HG03520 (cell line): ENCODE data around the gene BBX.
"Not testable (repeated sequence)": the region's sequence is repeated elsewhere in the genome, so short reads cannot be mapped to it uniquely, and the experiment has no call there.

Experiments used
- ATAC-seq: cut with Tn5 transposase; IDR thresholded peaks from one replicate; pipeline ENCODE4 v1.9.1; 2021; ENCODE audit warnings: mild to moderate bottlenecking, moderate library complexity; ENCODE audit not compliant: unreplicated experiment

BBX gene

DNA sequence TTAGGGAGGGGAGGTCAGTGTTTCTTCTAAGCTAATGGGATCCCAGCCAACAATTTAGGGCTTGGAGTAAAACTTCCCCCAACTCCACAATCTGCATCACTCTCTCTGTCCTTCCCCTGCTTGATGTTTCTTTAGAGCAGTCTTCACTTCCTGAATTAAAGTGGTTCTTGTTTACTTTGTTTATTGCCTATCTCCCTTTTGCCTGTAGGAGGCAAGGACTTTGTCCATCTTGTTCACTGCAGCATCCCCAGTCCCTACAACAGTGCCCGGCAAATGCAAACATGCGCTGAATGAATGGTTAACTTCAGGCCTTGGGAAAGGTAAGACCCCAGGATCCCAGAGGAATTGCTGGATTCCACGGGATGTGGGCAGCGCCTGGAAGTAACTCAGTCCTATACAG lies 312.2 kb downstream of the BBX start:
- not testable (repeated sequence) for ATAC-seq

DNA sequence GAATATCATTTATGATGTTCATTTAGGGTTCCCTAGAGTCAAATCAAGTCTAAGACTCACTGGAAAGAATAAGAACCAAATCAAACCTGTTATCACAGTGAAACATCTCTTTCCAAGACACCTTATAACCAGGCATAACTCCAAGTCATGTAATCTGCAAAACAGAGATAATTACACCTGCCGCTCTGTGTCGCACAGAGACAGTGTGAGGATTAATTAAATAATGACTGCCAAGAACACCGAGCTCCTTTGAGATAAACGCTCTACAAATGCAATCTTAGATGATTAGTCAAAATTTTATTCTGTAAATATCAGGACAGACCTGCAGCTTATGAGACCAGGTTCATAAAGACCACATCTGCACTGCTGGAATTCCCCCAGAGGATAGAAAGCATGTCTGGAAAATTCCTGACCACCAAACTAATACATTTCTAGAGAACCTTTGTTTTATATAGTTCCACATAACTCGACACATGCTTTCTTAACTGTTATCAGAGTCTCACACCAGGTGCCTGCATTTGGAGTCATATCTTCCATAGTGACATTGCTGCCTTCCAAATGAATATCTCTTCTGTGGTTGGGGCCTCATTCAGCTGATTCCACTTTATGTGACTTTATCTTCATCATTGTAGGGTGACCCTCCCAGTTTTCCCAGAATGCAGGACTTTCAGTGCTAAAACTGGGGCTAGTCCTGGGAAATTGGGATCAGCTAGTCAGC lies 315.3 kb downstream of the BBX start:
- no peak for ATAC-seq

DNA sequence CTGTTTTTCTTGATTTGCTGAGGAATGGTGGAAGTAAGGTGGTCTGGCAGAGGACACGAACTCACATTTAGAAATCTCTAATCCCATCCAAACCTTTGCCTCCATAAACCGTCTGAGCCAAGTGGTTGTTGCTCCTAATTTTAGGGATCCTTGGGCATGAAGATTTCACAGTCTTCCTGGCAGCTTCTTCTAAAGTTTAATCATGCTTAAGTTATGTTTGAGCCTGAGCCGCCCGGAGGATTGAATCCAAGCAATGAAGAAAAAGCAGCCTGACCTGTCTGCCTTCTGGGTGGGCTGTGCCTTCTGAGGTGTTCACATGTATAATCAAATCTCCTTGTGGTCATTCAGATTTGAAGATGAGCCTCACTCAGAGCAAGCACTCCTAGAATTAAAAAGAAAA lies 319.1 kb downstream of the BBX start:
- ATAC-seq, result no peak

DNA sequence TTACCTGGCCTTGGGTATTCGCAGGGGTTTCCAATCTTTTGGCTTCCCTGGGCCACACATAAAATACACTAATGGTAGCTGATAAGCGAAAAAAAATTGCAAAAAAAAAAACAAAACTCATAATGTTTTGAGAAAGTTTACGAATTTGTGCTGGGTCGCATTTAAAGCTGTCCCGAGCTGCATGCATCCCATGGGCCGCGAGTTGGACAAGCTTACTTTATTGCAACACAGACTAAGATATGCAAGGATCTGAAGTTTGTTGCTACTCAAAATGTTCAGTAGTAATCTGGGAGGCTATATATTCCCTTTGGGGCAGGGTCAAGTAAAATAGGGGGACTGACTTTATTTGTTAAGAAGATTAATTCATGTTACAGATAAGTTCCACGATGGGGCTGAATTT lies 320.2 kb downstream of the BBX start:
- no peak for ATAC-seq

DNA sequence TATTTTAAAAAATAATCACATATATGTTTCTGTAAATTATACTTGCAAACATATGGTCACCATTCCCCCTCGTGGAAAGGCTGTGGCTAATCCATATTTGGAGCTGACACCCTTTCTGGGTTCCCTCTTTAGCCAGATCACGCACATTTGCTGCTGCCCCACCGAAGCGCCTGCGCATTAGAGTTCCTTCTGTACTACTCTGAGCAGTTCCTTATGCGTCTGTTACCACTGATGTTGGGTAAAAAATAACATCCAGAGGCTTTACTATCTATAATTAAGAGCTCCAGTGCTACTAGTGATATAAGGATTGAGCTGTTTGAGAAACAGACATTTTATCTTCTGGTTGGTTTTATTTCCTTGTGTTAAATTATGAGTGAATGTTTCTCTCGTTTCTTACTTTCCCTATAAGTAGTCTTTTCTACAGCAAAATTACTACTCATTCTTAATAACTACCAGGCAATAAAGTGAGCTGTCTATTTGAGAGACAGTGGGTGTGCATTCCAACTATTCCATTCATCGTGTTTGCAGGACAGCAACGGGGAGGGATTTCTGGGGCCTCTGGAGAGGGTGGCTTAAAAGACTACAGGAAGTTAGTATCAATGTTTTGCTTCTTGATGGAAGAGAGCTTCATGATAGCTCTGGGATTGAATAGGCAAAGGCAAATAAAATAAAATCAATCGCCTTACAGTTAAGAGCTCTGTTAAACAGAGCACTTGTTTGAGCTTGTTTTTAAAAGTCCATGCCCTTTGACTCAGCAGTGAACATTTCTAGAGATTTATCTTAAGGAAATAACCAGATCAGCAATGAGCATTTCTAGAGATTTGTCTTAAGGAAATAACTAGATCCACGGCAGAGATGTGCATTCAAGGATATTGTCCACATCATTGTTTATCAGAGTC lies 322.9 kb downstream of the BBX start:
- ATAC-seq, result no peak

DNA sequence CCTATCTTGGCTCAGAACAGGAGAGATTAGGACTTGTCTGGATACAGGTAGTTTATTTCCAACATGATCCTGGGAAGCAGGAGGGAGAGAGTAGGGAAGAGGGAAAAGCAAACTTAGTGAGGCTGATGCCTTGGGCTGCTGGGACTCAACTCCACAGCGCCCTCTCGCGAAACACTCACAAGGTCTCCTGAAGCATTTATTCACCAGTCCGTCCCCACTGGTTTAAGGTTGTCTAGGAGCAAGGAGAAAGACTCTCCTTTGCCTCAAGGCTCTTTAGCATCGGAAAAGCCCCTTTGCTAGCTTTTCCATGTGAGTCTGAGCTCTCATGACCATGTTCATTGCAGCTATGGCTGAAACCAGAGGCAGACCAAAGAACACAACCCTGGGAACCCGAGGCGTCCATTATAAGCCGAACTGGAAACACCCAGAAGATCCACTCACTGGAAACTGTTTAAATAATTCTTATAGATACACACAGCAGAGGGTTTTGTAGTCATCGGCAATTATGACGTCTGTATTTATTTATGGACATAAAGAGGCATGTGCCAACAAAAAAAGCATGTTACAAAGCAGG lies 323.6 kb downstream of the BBX start:
- ATAC-seq, result no peak

DNA sequence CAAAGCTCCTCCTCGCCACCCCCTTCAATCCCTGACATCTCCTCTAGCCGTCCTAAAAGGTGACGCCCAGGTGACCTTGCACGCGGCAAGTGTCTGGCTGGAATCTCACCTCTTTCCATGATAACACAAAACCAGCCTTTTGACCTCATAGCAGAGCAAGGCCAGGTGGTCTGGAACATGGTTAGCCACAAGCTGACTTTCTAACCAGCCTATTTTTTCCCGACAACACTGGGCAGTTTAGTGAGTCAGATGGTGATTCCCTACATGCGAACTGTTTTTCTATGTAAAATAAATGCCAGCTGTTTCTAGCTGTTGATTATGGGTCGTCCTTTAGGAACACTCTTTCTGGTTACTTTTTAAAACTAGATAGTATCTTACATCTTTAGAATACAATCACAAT lies 325.0 kb downstream of the BBX start:
- ATAC-seq, result no peak

DNA sequence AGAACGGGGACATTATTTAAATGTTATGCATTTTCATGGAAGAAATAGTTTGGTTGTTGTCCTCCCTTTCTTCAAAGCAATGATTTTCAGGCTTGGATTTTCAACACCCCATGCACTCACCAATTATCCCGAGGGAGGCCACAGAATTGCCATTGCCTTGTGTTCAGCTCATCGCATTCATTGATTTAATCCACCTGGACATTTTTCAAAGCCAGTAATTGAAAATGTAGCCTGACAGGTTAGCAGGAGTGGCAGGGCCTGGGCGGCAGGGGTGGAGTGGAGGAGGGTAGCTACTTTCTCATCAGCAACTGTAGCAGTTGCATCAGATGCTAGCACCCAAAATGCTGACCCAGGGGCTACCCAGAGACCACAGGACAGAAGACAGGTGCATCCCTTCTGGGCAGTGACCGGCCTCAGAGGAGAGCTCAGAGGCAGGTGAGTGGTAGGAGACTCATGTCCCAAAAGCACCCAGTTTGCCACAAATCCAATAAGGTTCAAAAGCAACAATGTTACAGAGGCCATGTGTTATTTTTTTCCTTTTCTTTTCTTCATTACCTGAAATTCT lies 325.7 kb downstream of the BBX start:
- ATAC-seq, result no peak

DNA sequence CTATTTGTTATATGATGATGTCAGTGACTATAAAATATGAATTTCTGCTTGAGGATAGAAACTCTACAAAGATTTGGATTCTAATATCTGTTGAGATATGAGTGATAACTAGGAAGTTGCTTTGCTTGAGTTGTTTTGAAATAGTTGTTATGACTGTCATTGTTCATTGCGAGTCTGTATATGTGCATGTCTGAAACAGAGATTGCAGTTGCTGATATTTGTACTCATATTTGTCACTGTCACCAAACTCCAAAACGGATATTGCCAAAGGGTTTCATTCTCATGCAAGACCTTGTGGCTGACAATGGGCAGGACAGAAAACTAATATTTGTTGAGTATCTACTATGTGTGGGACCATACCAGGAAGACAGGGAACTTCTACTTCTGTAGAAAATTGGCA lies 327.9 kb downstream of the BBX start:
- ATAC-seq, result peak; percentile 74

DNA sequence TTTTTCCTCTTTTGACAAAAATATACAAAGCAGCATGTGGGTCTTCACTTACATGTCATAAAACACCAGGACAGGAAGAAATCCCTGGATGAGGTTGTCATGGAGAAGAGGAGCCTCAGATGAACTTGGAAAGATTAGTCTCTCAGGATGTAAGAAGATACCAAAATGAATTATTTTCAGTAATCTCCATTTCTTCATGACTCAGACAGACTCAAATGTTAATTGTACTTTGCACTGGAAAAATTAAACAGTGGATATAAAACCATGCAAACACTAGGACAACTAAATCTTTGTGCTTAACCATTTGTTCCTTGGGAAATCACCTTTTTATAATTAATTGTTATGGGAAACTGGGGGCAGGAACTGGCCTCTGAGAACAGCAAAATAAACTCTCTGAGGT lies 331.1 kb downstream of the BBX start:
- ATAC-seq, result no peak

DNA sequence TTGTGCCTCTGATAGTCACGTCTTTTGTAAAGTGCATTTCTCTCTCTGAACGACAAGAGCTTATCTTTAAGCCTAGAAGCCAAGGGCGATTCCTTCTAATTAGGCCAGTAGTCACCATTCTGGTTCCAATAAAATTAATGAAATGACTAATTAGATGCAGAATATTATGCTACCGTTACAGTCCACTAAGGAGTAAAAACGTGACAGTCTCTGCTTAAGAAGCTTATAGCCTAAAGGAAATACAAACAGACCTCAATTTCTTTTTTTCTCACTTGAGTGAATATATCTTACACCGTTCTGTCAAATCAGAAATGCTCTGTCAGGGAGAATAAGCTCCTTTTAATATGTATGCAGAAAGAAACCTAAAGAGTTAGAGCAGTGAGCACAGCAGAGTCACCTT lies 332.0 kb downstream of the BBX start:
- no peak for ATAC-seq

DNA sequence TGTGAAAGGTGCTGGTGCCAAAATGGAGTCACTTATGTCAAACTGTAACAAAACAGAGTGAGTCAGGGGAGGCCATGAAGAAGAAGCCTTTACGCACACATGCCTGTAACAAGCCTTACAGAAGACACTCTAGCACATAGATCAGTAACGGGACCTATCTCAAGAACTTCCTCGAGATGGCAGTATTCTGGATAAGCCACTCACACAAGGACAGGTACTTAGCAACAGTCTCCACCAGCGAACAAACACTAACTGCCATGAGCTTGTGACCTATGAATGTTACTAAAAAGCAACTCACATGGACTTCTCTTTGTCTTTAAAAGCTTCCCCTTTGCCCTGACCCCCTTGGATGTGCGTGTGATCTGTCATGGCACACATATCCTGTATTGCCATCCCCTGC lies 332.9 kb downstream of the BBX start:
- peak; percentile 89 for ATAC-seq

DNA sequence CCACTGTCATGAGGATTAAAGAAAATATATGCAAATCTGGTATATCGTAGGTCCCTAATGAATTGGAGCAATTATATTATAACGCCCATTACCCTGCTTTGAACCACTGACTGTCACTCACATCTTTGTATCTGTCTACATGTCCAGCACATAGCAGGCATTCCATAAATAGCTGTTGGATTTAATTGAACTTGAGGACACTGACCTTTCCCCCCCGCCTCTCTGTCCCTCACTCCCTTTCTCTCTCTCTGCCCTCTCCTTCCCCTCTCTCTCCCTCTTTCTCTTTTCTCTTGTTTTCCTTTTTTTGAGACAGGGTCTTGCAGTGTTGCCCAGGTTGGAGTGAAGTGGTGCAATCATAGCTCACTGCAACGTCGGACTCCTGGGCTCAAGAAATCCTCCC lies 335.1 kb downstream of the BBX start:
- ATAC-seq, result no peak

DNA sequence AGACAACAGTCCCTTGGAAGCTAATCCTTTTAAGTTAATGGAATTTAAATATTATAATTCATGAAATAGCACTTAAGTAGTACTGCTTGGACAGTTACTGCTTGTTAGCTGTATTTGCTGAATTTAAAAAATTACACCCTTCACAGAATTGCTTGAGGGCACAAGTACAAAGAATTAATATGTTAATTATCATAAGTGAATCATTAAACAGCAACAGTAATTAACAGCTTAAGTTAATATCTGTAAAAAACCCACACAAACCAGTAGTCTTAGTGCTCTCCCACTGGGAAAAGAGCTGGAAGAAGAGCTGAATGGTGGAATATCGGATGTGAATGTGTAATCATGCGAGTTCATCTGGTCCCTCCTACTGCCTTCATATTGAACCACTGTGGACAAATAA lies 336.1 kb downstream of the BBX start:
- ATAC-seq, result no peak
